GM23248 (cell line): ENCODE results near the gene TNNI2.

Experiments
- EZH2 ChIP-seq: fragments of 200-600 bp; sonication (generic); IDR thresholded peaks from 2 replicates; pipeline ENCODE4 v1.6.1; 2018; ENCODE audit warnings: antibody characterized with exemption, mild to moderate bottlenecking; ENCODE audit not compliant: insufficient read depth, poor library complexity, severe bottlenecking
- EZH2phosphoT487 ChIP-seq: fragments of 200-600 bp; sonication (generic); IDR thresholded peaks from 2 replicates; pipeline ENCODE4 v1.6.1; 2018; ENCODE audit warnings: antibody characterized with exemption, moderate library complexity, mild to moderate bottlenecking, low read depth; ENCODE audit not compliant: insufficient read depth

GRCh38 chr11:1864231-1864630 lies 25.4 kb downstream of the TNNI2 start:
- TF ChIP-seq EZH2 (no peak), EZH2phosphoT487 (no peak)
